A549 (cell line): ENCODE results near the gene SNAP25. TPM values are rescaled to one million over a fixed set of nuclear protein-coding genes. Genes with fewer than 3 reads are reported as not detected.

Experiments
- ATAC-seq, 2 experiments: fragments of 200-7000 bp in 1 of 2; fragments of >200 bp in 1 of 2; cut with Nextera tagmentation in 1 of 2; cut with Tn5 transposase in 1 of 2; 3 replicates each; pipeline versions ENCODE4 v1.8.0 to v1.9.1; 2018 to 2020; ENCODE audit warnings: mild to moderate bottlenecking in 1 of 2, moderate library complexity in 1 of 2
- CTCF ChIA-PET: fragments of 300-600 bp; sonication (Branson Sonifier 250); formaldehyde crosslinking; extraction: SDS; loops from one replicate; lab custom pipeline; 2021; ENCODE audit warnings: antibody characterized with exemption, inconsistent platforms; lab: Yijun Ruan, JAX
- POLR2A ChIA-PET: fragments of 350-600 bp; formaldehyde crosslinking; extraction: SDS; loops from one replicate; lab custom pipeline; 2021; ENCODE audit warnings: antibody characterized with exemption, inconsistent platforms; lab: Yijun Ruan, JAX
- DNase-seq, 2 experiments: peaks; one replicate each; pipeline versions ENCODE4 v3.0.0 to v3.0.0-alpha.2; 2011 to 2016; ENCODE audit warnings: low read depth in 1 of 2, low spot score in 1 of 2
- FAIRE-seq: peaks from 2 replicates; lab custom pipeline; 2011; peaks lifted over from hg19 to GRCh38; lab: Jason Lieb, UNC
- H3K27ac ChIP-seq, 2 experiments: fragments of >200 bp; sonication (Bioruptor Twin); formaldehyde crosslinking; 3 replicates each; pipeline ENCODE4 v1.5.1; 2016 to 2017
- H3K4me1 ChIP-seq: fragments of >200 bp; sonication (Bioruptor Twin); formaldehyde crosslinking; 3 replicates; pipeline ENCODE4 v1.6.1; 2016
- H3K4me2 ChIP-seq: fragments of >200 bp; sonication (Bioruptor Twin); formaldehyde crosslinking; 3 replicates; pipeline ENCODE4 v1.6.1; 2016
- H3K4me3 ChIP-seq: fragments of >200 bp; sonication (Bioruptor Twin); formaldehyde crosslinking; 3 replicates; pipeline ENCODE4 v1.5.1; 2016
- H3K9me3 ChIP-seq: fragments of >200 bp; sonication (Bioruptor Twin); formaldehyde crosslinking; 3 replicates; pipeline ENCODE4 v1.6.1; 2016
- ATOH8 ChIP-seq: fragments of 250-450 bp; sonication (Bioruptor Pico); IDR thresholded peaks from 2 replicates; pipeline ENCODE4 v1.5.0; 2020; ENCODE audit warnings: low read depth, mild to moderate bottlenecking, moderate library complexity
- CBX8 ChIP-seq: fragments of 200-600 bp; sonication (generic); IDR thresholded peaks from 2 replicates; pipeline ENCODE4 v1.6.1; 2016
- CHD4 ChIP-seq: fragments of 200-600 bp; sonication (generic); IDR thresholded peaks from 2 replicates; pipeline ENCODE4 v1.6.1; 2016; ENCODE audit warnings: antibody characterized with exemption, mild to moderate bottlenecking, borderline replicate concordance
- EHF ChIP-seq: fragments of 250-450 bp; sonication (Bioruptor Pico); IDR thresholded peaks from 2 replicates; pipeline ENCODE4 v1.5.0; 2020; ENCODE audit warnings: mild to moderate bottlenecking
- ELK1 ChIP-seq: fragments of 150-350 bp; IDR thresholded peaks from 2 replicates; pipeline ENCODE4 v1.6.1; 2014; ENCODE audit warnings: low read depth, mild to moderate bottlenecking, low read length
- ESRRA ChIP-seq: fragments of 150-350 bp; IDR thresholded peaks from 2 replicates; pipeline ENCODE4 v1.6.1; 2014; ENCODE audit warnings: mild to moderate bottlenecking, low read length, borderline replicate concordance
- FOSB ChIP-seq: fragments of 250-450 bp; sonication (Bioruptor Pico); IDR thresholded peaks from 2 replicates; pipeline ENCODE4 v1.5.0; 2020; ENCODE audit warnings: mild to moderate bottlenecking, moderate library complexity
- GATA3 ChIP-seq: IDR thresholded peaks from 2 replicates; pipeline ENCODE4 v1.6.1; 2012; ENCODE audit warnings: borderline replicate concordance
- HDAC2 ChIP-seq: fragments of 200-600 bp; sonication (generic); IDR thresholded peaks from 2 replicates; pipeline ENCODE4 v1.6.1; 2016
- HOXA7 ChIP-seq: fragments of 250-450 bp; sonication (Bioruptor Pico); IDR thresholded peaks from 2 replicates; pipeline ENCODE4 v1.5.0; 2020; ENCODE audit warnings: mild to moderate bottlenecking, moderate library complexity
- MAX ChIP-seq: IDR thresholded peaks from 2 replicates; pipeline ENCODE4 v1.6.1; 2012
- MYC ChIP-seq: IDR thresholded peaks from 2 replicates; pipeline ENCODE4 v1.6.1; 2012; ENCODE audit warnings: mild to moderate bottlenecking, inconsistent platforms, low read length, improper control_type of control experiment, borderline replicate concordance
- NFE2L2 ChIP-seq: fragments of 150-350 bp; conservative IDR thresholded peaks from 2 replicates; pipeline ENCODE4 v1.6.1; 2014; ENCODE audit warnings: low read length
- RCOR1 ChIP-seq: fragments of 150-350 bp; IDR thresholded peaks from 2 replicates; pipeline ENCODE4 v1.6.1; 2014; ENCODE audit warnings: antibody characterized with exemption, low read length, low read depth
- REST ChIP-seq: fragments of 200-600 bp; sonication (generic); IDR thresholded peaks from 2 replicates; pipeline ENCODE4 v1.6.1; 2016; ENCODE audit warnings: antibody characterized with exemption, mild to moderate bottlenecking, moderate library complexity
- SREBF2 ChIP-seq: fragments of 450-650 bp; IDR thresholded peaks from 2 replicates; pipeline ENCODE4 v1.6.1; 2014; ENCODE audit warnings: mild to moderate bottlenecking, moderate library complexity
- USF2 ChIP-seq: fragments of 450-650 bp; IDR thresholded peaks from 2 replicates; pipeline ENCODE4 v1.6.1; 2014; ENCODE audit warnings: antibody characterized with exemption
- ZNF302 ChIP-seq: fragments of 250-450 bp; sonication (Bioruptor Pico); IDR thresholded peaks from 2 replicates; pipeline ENCODE4 v1.9.0; 2021; ENCODE audit warnings: inconsistent platforms, mild to moderate bottlenecking, moderate library complexity
- WGBS: methylation state at CpG from one replicate; pipeline ENCODE4 v1.1.6; 2017; ENCODE audit errors: missing lambda C conversion rate; 5-methylcytosine and 5-hydroxymethylcytosine counted together
- polyA plus RNA-seq, 4 experiments: library from polyadenylated mRNA; depleted of rRNA in 3 of 4; stranded (reverse); fragments of >200 nt; fragmentation: RNase III in 1 of 4; extraction: RNeasy Plus Mini Kit Qiagen cat#74134 plus additional on column Dnase treatment in 1 of 4; gene quantifications; 2 replicates in 3 of 4; 3 replicates in 1 of 4; pipeline ENCODE4 v1.2.3, GENCODE V29; 2011 to 2017

The SNAP25 gene
- polyA plus RNA-seq, 2 of the 4 experiments (the other 2 are of a cell fraction), result 39.6 to 53.6 TPM

GRCh38 chr20:10300582-10301446 lies 82.2 kb downstream of the SNAP25 start:
- WGBS, result 89% methylated on average over 5 of the region's 5 CpGs
- Histone ChIP-seq H3K9me3 (no peaks in the 10 kb centered on the region), H3K4me2 (no peak overlapping the region), H3K4me3 (no peak overlapping the region), H3K27ac (peak overlapping the region in 1 of 2 experiments; percentile 23; a peak in 2 of 6 replicates), H3K4me1 (peaks cover 49% of the 10 kb centered on the region)
- no peak for ATAC-seq
- TF ChIP-seq ELK1 (no peak), ATOH8 (CRISPR knock-in tag) (no peak), REST (no peak), SREBF2 (no peak), MYC (no peak), RCOR1 (no peak), GATA3 (no peak), CHD4 (no peak), USF2 (no peak), ZNF302 (no peak), NFE2L2 (no peak), HOXA7 (CRISPR knock-in tag) (no peak), CBX8 (no peak), HDAC2 (no peak)
- FAIRE-seq, result no peak
- ChIA-PET CTCF (no interaction called here), POLR2A (no interaction called here)
- no peak for DNase-seq

GRCh38 chr20:10303852-10304251 lies 85.2 kb downstream of the SNAP25 start:
- H3K27ac ChIP-seq, result peak overlapping the region; percentile 76 to 79
- peak; percentile 13 for FAIRE-seq
- ChIA-PET POLR2A (interaction anchor here (0.7 to 1.6 kb wide), 2 partner anchors 49 to 131 kb away, joined by 3 to 7 read pairs; partner anchors contain the start of genes MKKS and SLX4IP), CTCF (interaction anchor here (0.9 kb wide), 1 partner anchor 123 kb away, joined by 3 read pairs; no protein-coding TSS in a partner anchor)
- no peak for DNase-seq
- TF ChIP-seq ESRRA, result no peak
- TF ChIP-seq CBX8, result no peak
- TF ChIP-seq FOSB, result no peak
- no peak for TF ChIP-seq EHF
- TF ChIP-seq MAX, result no peak
- peaks cover 64% of the 10 kb centered on the region for H3K4me1 ChIP-seq
- no peak overlapping the region for H3K4me3 ChIP-seq
- WGBS, result 39% methylated on average over 3 of the region's 3 CpGs
- peak overlapping the region; percentile 56 for H3K4me2 ChIP-seq
- ATAC-seq, result no peak; a peak in 1 of 6 replicates
- H3K9me3 ChIP-seq, result no peaks in the 10 kb centered on the region
